ENCODE results near the gene RAVER2.

GRCh38 chr1:64851664-64852063, 106.8 kb downstream of the RAVER2 start:
- TF ChIP-seq CTCF (optimal IDR thresholded peaks at IDR 0.05 in 1 of 3, IDR thresholded peaks at IDR 0.05 in 1 of 3, conservative IDR thresholded peaks at IDR 0.05 in 1 of 3; ENCODE audit: extremely low read depth in 1 of 3, insufficient read depth in 2 of 3, low read length in 3 of 3) (no peak), EZH2 (IDR thresholded peaks at IDR 0.05; ENCODE audit: low read length) (no peak)

All from keratinocyte (primary cell).